Ecto neural progenitor cell (in vitro differentiated cells): ENCODE measurements around the gene DEFB119.
"Not testable (repeated sequence)": the region's sequence is repeated elsewhere in the genome, so short reads cannot be mapped to it uniquely, and the experiment has no call there.

Experiments
- DNase-seq: peaks from one replicate; pipeline ENCODE4 v3.0.0-alpha.2; 2018; ENCODE audit warnings: low spot score

The DEFB119 gene

GRCh38 chr20:31390490-31390889, at the start of gene DEFB119:
DEFB119 (minus strand) TSS chr20:31390590; CDS start chr20:31390483, 107 bp downstream.
- no peak for DNase-seq

- no peak for DNase-seq
Measured at GRCh38 chr20:31430568-31431115, 40.3 kb upstream of the DEFB119 start.

GRCh38 chr20:31427576-31427975, 37.2 kb upstream of the DEFB119 start:
- not testable (repeated sequence) for DNase-seq

- DNase-seq, result not testable (repeated sequence)
Measured at GRCh38 chr20:31426891-31427551, 36.6 kb upstream of the DEFB119 start.

- no peak for DNase-seq
Measured at GRCh38 chr20:31425797-31426196, 35.4 kb upstream of the DEFB119 start.

- no peak for DNase-seq
Measured at GRCh38 chr20:31418307-31418706, 27.9 kb upstream of the DEFB119 start.

GRCh38 chr20:31415653-31416052, 25.3 kb upstream of the DEFB119 start:
- no peak for DNase-seq

- DNase-seq, result no peak
Measured at GRCh38 chr20:31414381-31414780, 24.0 kb upstream of the DEFB119 start.

GRCh38 chr20:31410011-31410410, 19.6 kb upstream of the DEFB119 start:
- DNase-seq, result no peak

GRCh38 chr20:31406115-31406514, 15.7 kb upstream of the DEFB119 start, which contains the start of gene DEFB121:
DEFB121 (minus strand) TSS chr20:31406215; CDS start chr20:31406152, 63 bp downstream.
- DNase-seq, result no peak

GRCh38 chr20:31403886-31404285, 13.5 kb upstream of the DEFB119 start:
- no peak for DNase-seq

- no peak for DNase-seq
Measured at GRCh38 chr20:31394900-31395299, 4.5 kb upstream of the DEFB119 start.

- no peak for DNase-seq
Measured at GRCh38 chr20:31392836-31393235, 2.4 kb upstream of the DEFB119 start.

GRCh38 chr20:31374346-31374745, 16.0 kb downstream of the DEFB119 start:
- DNase-seq, result no peak

- no peak for DNase-seq
Measured at GRCh38 chr20:31368301-31368700, 22.1 kb downstream of the DEFB119 start, which contains the start of gene DEFB118. DEFB118 (plus strand) TSS chr20:31368601; CDS start chr20:31368651, 50 bp downstream.

GRCh38 chr20:31364272-31364671, 26.1 kb downstream of the DEFB119 start:
- DNase-seq, result not testable (repeated sequence)

GRCh38 chr20:31363295-31363694, 27.1 kb downstream of the DEFB119 start:
- DNase-seq, result no peak

GRCh38 chr20:31355981-31356380, 34.4 kb downstream of the DEFB119 start:
- no peak for DNase-seq

GRCh38 chr20:31341470-31341869, 48.9 kb downstream of the DEFB119 start:
- no peak for DNase-seq

- no peak for DNase-seq
Measured at GRCh38 chr20:31330893-31331292, 59.5 kb downstream of the DEFB119 start.
